GM12878 (cell line): ENCODE data around the gene INO80C. TPM values are rescaled to one million over a fixed set of nuclear protein-coding genes. Genes with fewer than 3 reads are reported as not detected.

Experiments
- ATAC-seq: fragments of 200-7000 bp; cut with Tn5 transposase; 3 replicates; pipeline ENCODE4 v1.9.1; 2020; ENCODE audit warnings: mild to moderate bottlenecking, moderate library complexity
- BruUV-seq: library from RNA; stranded (reverse); fragments of 400-500 nt; replicated peaks from 2 replicates; lab custom pipeline; 2021; lab: Mats Ljungman, UMichigan
- CTCF ChIA-PET: fragments of 300-600 bp; sonication (Branson Sonifier 250); formaldehyde crosslinking; extraction: SDS; loops from one replicate; lab custom pipeline; 2021; ENCODE audit warnings: inconsistent platforms; lab: Yijun Ruan, JAX
- POLR2A ChIA-PET: fragments of 350-600 bp; formaldehyde crosslinking; extraction: SDS; loops from one replicate; lab custom pipeline; 2021; ENCODE audit warnings: inconsistent platforms; lab: Charles Lee
- RAD21 ChIA-PET: fragments of 300-600 bp; sonication (Branson Sonifier 250); formaldehyde crosslinking; loops from one replicate; lab custom pipeline; 2023; ENCODE audit warnings: antibody characterized with exemption; ENCODE audit not compliant: unreplicated experiment; lab: Charles Lee
- SMC1A ChIA-PET: fragments of 300-600 bp; sonication (Branson Sonifier 250); formaldehyde crosslinking; loops from one replicate; lab custom pipeline; 2023; ENCODE audit not compliant: unreplicated experiment, uncharacterized antibody; lab: Charles Lee
- DNase-seq: peaks from one replicate; pipeline ENCODE4 v3.0.0-alpha.2; 2011; ENCODE audit warnings: low read depth, low spot score
- FAIRE-seq: peaks from 3 replicates; lab custom pipeline; 2011; peaks lifted over from hg19 to GRCh38; lab: Jason Lieb, UNC
- H2AFZ ChIP-seq: 2 replicates; pipeline ENCODE4 v1.6.0; 2011; ENCODE audit warnings: low read depth, low read length, control low read depth; ENCODE audit not compliant: control insufficient read depth
- H3K27ac ChIP-seq: 2 replicates; pipeline ENCODE4 v1.5.1; 2011; ENCODE audit warnings: control low read depth; ENCODE audit not compliant: control insufficient read depth, insufficient read depth
- H3K27me3 ChIP-seq, 2 experiments: replicated peaks in 1 of 2; 2 replicates each; pipeline versions ENCODE4 v1.6.0 to v1.6.1; 2011; ENCODE audit warnings: low read length in 1 of 2; ENCODE audit not compliant: control insufficient read depth in 2 of 2, insufficient read depth in 2 of 2
- H3K36me3 ChIP-seq, 2 experiments: 2 replicates each; pipeline ENCODE4 v1.5.1; 2011; ENCODE audit warnings: low read length in 1 of 2; ENCODE audit not compliant: control insufficient read depth in 2 of 2, insufficient read depth in 2 of 2
- H3K4me1 ChIP-seq: 2 replicates; pipeline ENCODE4 v1.6.1; 2011; ENCODE audit warnings: mild to moderate bottlenecking, low read length, moderate library complexity, mixed read lengths; ENCODE audit not compliant: control insufficient read depth, insufficient read depth
- H3K4me2 ChIP-seq: 2 replicates; pipeline ENCODE4 v1.6.0; 2011; ENCODE audit warnings: control low read depth; ENCODE audit not compliant: control insufficient read depth, insufficient read depth
- H3K4me3 ChIP-seq: fragments of 200-600 bp; sonication (generic); 2 replicates; pipeline ENCODE4 v1.5.1; 2016
- H3K79me2 ChIP-seq: 2 replicates; pipeline ENCODE4 v1.6.0; 2011; ENCODE audit warnings: low read length; ENCODE audit not compliant: control insufficient read depth, insufficient read depth
- H3K9ac ChIP-seq: 2 replicates; pipeline ENCODE4 v1.8.0; 2011; ENCODE audit warnings: low read length, control low read depth, mixed read lengths; ENCODE audit not compliant: control insufficient read depth, insufficient read depth
- H3K9me3 ChIP-seq: replicated peaks from 3 replicates; pipeline ENCODE4 v1.5.1; 2011; ENCODE audit warnings: mild to moderate bottlenecking, low read length; ENCODE audit not compliant: control insufficient read depth, insufficient read depth
- H4K20me1 ChIP-seq: 2 replicates; pipeline ENCODE4 v1.6.0; 2011; ENCODE audit not compliant: control insufficient read depth, insufficient read depth
- ATF7 ChIP-seq: fragments of 450-650 bp; IDR thresholded peaks from 2 replicates; pipeline ENCODE4 v1.6.1; 2016; ENCODE audit warnings: low read depth, mild to moderate bottlenecking
- JUND ChIP-seq: IDR thresholded peaks from 2 replicates; pipeline ENCODE4 v1.6.1; 2012; ENCODE audit warnings: low read depth, mild to moderate bottlenecking, low read length, improper control_type of control experiment, moderate library complexity
- MTA2 ChIP-seq: fragments of 450-650 bp; IDR thresholded peaks from 2 replicates; pipeline ENCODE4 v1.6.1; 2016; ENCODE audit warnings: low read depth, mild to moderate bottlenecking, moderate library complexity
- MXI1 ChIP-seq: fragments of 150-350 bp; IDR thresholded peaks from 2 replicates; pipeline ENCODE4 v1.6.1; 2011; ENCODE audit warnings: low read depth, mild to moderate bottlenecking, inconsistent platforms, low read length, improper control_type of control experiment
- SREBF1 ChIP-seq: IDR thresholded peaks from 2 replicates; pipeline ENCODE4 v1.6.1; 2012; ENCODE audit warnings: mild to moderate bottlenecking, low read length
- SUZ12 ChIP-seq: fragments of 200-600 bp; sonication (generic); IDR thresholded peaks from one replicate; pipeline ENCODE4 v1.6.1; 2018; ENCODE audit warnings: antibody characterized with exemption, mild to moderate bottlenecking; ENCODE audit not compliant: unreplicated experiment
- TARDBP ChIP-seq: IDR thresholded peaks from 2 replicates; pipeline ENCODE4 v1.6.1; 2016; ENCODE audit warnings: borderline replicate concordance
- WGBS: methylation state at CpG from one replicate; pipeline ENCODE4 v1.1.6; 2016; ENCODE audit warnings: low lambda C conversion rate; ENCODE audit not compliant: insufficient replicate concordance, insufficient coverage; ENCODE audit errors: missing lambda C conversion rate; 5-methylcytosine and 5-hydroxymethylcytosine counted together
- in situ Hi-C: fragments of 300-500 bp; cut with MboI; formaldehyde crosslinking; loops from 9 replicates; pipeline ENCODE4 v1.14.3; 2018; ENCODE audit warnings: mixed read lengths
- intact Hi-C: fragments of 100-400 bp; cut with micrococcal nuclease; formaldehyde crosslinking; loops from one replicate; pipeline ENCODE4 v1.14.2; 2022; ENCODE audit not compliant: unreplicated experiment
- polyA plus RNA-seq, 11 experiments: library from polyadenylated mRNA; depleted of rRNA in 4 of 11; unstranded in 6 of 11; stranded (reverse) in 5 of 11; fragments of >200 nt; fragmentation: Nextera tagmentation in 4 of 11; fragmentation: Illumina TruSeq in 1 of 11; extraction: Ambion mirVana in 4 of 11; extraction: Trizol in 1 of 11; gene quantifications; 1 replicate in 1 of 11; 2 replicates in 10 of 11; pipeline versions ENCODE4 v1.2.1 to v1.2.3, GENCODE V29; 2011 to 2016; ENCODE audit warnings: inconsistent platforms in 2 of 11, missing spikeins in 2 of 11, low read depth in 1 of 11
- total RNA-seq, 4 experiments: library from RNA; depleted of rRNA in 3 of 4; stranded (reverse); fragments of >200 nt in 3 of 4; fragmentation: Illumina TruSeq in 1 of 4; extraction: Trizol in 1 of 4; gene quantifications; 2 replicates each; pipeline versions ENCODE4 v1.2.1 to v1.2.3, GENCODE V29; 2013 to 2021

Gene INO80C
- total and polyA plus RNA-seq, 10 of the 15 experiments (the other 5 are each of a cell fraction or from before 2014, with no cell fraction given) = 9.9 to 43.2 (median 30.1) TPM

DNA sequence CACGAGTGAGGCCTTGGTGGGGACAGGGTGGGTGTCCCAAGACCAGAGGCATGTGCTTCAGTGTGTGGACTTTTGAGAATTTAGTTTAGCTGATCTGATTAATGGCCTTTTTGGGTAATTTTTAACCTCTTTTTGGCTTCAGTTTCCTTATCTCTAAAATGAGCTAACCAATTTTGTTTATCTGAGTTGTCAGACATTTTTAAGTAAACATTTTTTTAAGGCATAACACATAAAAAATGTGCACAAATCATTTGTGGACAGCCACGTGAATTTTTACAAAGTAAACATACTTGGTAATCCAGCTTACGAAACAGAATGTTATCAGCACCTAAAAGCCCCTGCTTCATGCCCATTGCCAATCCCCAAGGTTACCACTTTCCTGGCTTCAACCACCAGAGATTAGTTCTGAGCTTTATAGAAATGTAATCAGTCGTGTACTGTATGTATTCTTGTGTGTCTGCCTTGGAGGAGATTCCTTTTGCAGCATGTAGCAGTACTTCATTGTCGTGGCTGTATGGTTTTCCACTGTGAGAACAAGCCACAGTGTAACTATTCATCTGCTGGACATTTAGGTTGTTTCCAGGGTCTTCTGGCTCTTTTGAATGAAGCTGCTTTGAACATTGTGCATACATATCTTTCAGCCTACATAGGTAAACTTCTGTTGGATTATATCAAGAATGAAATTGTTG lies 8.4 kb upstream of the INO80C start:
- Histone ChIP-seq H3K9me3 (no peaks in the 10 kb centered on the region), H3K27me3 (no peaks in the 10 kb centered on the region), H3K4me2 (no peak overlapping the region), H3K9ac (no peak overlapping the region), H3K4me3 (no peak overlapping the region), H2AFZ (no peak overlapping the region), H3K27ac (no peak overlapping the region), H3K36me3 (no peaks in the 10 kb centered on the region), H4K20me1 (no peaks in the 10 kb centered on the region), H3K79me2 (no peaks in the 10 kb centered on the region), H3K4me1 (peaks cover under 1% of the 10 kb centered on the region; the same call in 1 of the 2 replicates)
- ChIA-PET RAD21 (interaction anchor here (0.7 to 1.2 kb wide), 4 partner anchors 8 to 40 kb away, joined by 3 to 4 read pairs (median 3); partner anchors contain the start of gene INO80C), POLR2A (interaction anchor here (1.0 to 1.4 kb wide), 2 partner anchors 9 to 13 kb away, joined by 5 to 6 read pairs; partner anchors contain the start of gene INO80C), SMC1A (interaction anchor here (0.7 to 4.9 kb wide), 4 partner anchors 10 to 84 kb away, joined by 3 to 39 read pairs (median 6); partner anchors contain the start of gene INO80C), CTCF (interaction anchor here (0.8 to 1.3 kb wide), 3 partner anchors 9 to 23 kb away, joined by 3 to 4 read pairs (median 3); partner anchors contain the start of gene INO80C)
- WGBS = 18% methylated on average over 5 of the region's 5 CpGs
- intact Hi-C loops (no loop called here), in situ Hi-C loops (no loop called here)
- FAIRE-seq (no peak), DNase-seq (no peak), ATAC-seq (no peak; the same call in 2 of the 3 replicates)
- TF ChIP-seq JUND (no peak), MXI1 (no peak), ATF7 (no peak), TARDBP (no peak), MTA2 (no peak), SREBF1 (no peak), SUZ12 (no peak)
- no TSS peak for BruUV-seq
